Measurements from ENCODE around the gene CATSPERE. TPM values are rescaled to one million over a fixed set of nuclear protein-coding genes. Genes with fewer than 3 reads are reported as not detected.

CATSPERE gene
- total RNA-seq, 2 donors from 2014 or later: 0.32 to 3.9 TPM

DNA sequence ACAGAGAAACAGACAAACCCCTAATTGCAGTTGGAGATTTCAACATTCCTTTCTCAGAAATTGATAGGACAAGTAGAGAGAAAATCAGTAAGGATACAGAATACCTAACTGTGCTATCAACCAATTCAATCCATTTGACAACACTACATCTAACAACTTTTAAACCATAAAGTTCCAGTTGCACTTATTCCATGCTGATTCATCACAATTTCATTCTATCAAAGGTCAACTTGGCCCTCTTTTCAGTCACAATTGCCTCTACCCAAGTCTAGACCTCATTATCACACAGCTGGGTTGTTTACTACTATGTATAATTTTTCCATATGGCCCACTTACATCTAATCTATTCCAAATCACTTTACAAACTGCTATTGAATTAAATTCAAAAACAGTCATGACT is 172.1 kb downstream of the CATSPERE start:
- Histone ChIP-seq H3K4me1 (replicated peaks) (no peaks in the 10 kb centered on the region), H3K27me3 (replicated peaks; ENCODE audit: insufficient read depth) (no peaks in the 10 kb centered on the region), H3K9me3 (no peaks in the 10 kb centered on the region), H3K27ac (no peak overlapping the region), H3K36me3 (no peaks in the 10 kb centered on the region), H3K4me3 (no peak overlapping the region)
- TF ChIP-seq POLR2AphosphoS5 (IDR thresholded peaks at IDR 0.05): no peak
- TF ChIP-seq, protein P1, sequence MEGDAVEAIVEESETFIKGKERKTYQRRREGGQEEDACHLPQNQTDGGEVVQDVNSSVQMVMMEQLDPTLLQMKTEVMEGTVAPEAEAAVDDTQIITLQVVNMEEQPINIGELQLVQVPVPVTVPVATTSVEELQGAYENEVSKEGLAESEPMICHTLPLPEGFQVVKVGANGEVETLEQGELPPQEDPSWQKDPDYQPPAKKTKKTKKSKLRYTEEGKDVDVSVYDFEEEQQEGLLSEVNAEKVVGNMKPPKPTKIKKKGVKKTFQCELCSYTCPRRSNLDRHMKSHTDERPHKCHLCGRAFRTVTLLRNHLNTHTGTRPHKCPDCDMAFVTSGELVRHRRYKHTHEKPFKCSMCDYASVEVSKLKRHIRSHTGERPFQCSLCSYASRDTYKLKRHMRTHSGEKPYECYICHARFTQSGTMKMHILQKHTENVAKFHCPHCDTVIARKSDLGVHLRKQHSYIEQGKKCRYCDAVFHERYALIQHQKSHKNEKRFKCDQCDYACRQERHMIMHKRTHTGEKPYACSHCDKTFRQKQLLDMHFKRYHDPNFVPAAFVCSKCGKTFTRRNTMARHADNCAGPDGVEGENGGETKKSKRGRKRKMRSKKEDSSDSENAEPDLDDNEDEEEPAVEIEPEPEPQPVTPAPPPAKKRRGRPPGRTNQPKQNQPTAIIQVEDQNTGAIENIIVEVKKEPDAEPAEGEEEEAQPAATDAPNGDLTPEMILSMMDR (IDR thresholded peaks at IDR 0.05): no peak
- no peak for TF ChIP-seq POLR2A (IDR thresholded peaks at IDR 0.05)
- DNase-seq (ENCODE audit: low spot score): no peak
- intact Hi-C loops (cut with DNase I): no loop called here

DNA sequence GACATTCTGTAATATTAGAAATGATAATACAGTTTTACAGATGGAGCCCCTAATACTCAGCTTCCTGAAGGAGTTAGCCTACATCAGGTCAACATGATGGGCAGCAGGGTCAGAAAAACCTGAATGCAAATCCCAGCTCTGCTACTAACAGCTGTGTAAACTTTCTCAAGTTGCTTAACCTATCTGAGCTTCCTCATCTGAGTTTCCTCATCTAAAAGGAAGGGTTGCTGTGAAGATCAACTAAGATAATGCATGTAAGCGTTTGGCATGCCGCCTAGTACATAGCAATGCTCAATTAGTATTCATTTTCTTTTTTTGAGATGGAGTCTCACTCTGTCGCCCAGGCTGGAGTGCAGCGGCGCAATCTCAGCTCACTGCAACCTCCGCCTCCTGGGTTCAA is 173.5 kb downstream of the CATSPERE start:
- no peaks in the 10 kb centered on the region for H3K36me3 ChIP-seq
- H3K27me3 ChIP-seq (replicated peaks; ENCODE audit: insufficient read depth): no peaks in the 10 kb centered on the region
- no peak overlapping the region for H3K4me3 ChIP-seq
- no peaks in the 10 kb centered on the region for H3K9me3 ChIP-seq
- H3K27ac ChIP-seq: no peak overlapping the region
- intact Hi-C loops (cut with DNase I): no loop called here
- TF ChIP-seq POLR2AphosphoS5 (IDR thresholded peaks at IDR 0.05) (no peak), POLR2A (IDR thresholded peaks at IDR 0.05) (no peak)
- TF ChIP-seq, protein P1 (IDR thresholded peaks at IDR 0.05): no peak
- H3K4me1 ChIP-seq (replicated peaks): no peaks in the 10 kb centered on the region
- no peak for DNase-seq (ENCODE audit: low spot score)
- WGBS: 90% methylated on average over 6 of the region's 6 CpGs

DNA sequence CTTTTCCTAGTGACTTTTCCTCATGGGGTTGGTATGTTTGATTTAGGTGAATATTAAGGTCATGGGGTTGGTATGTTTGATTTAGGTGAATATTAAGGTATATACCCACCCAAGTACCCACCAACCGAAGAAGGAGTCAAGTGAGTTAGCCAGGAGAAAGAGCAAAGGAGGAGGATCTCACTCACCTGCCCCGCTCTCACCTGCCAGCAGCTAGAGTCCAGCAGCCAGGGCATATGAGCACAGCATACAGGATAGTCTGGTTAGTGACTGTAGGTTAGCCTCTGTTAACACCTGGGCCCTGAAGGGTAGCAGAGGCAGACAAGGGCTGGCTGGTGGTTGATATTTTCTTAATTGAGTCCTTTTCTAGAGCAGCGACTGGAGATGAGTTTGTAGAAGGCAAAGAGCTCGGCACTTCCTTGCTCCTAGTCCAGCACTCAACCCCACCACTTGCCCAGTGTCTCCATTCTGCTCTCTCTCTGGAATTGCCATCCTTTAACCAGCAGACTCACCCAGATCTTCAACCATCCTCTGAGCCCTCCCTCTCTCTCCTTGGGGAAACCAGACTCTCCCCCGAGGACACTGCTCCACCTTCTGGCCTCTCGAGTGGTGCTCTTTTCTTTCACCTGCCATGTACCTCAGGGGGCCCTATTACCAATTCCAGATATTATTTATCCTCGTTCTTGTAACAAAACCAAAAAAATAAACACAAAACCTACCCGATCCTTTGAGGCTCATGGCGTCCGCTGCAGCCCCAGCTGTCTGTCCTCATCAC is 175.6 kb downstream of the CATSPERE start:
- WGBS: 86% methylated on average over 10 of the region's 10 CpGs

DNA sequence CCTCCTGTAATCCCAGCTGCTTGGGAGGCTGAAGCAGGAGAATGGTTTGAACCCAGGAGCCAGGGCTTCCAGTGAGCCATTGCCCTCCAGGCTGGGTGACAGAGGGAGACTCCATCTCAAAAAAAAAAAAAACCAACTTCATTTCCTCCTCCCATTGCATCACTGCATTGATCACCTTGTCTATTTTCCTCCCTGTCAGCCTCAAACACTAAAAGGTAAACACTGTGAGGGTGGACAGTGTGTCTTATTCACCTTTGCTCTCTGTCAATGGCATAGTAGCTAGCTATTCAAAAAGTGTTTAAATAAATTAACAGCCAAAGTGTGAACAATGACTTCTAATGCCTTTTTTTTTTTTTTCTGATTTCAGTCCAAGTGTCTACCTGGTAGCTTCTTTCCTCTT is 178.5 kb downstream of the CATSPERE start:
- Histone ChIP-seq H3K27me3 (replicated peaks; ENCODE audit: insufficient read depth) (no peaks in the 10 kb centered on the region), H3K4me1 (replicated peaks) (no peaks in the 10 kb centered on the region), H3K4me3 (no peak overlapping the region), H3K9me3 (no peaks in the 10 kb centered on the region), H3K27ac (no peak overlapping the region), H3K36me3 (no peaks in the 10 kb centered on the region)
- DNase-seq (ENCODE audit: low spot score): no peak
- TF ChIP-seq POLR2AphosphoS5 (IDR thresholded peaks at IDR 0.05) (no peak), POLR2A (IDR thresholded peaks at IDR 0.05) (no peak)
- TF ChIP-seq, protein P1 (IDR thresholded peaks at IDR 0.05): no peak
- intact Hi-C loops (cut with DNase I): no loop called here

More for the DNA sequence above, 175.6 kb downstream of the CATSPERE start:
- Histone ChIP-seq H3K27me3 (replicated peaks; ENCODE audit: insufficient read depth) (no peaks in the 10 kb centered on the region), H3K27ac (no peak overlapping the region), H3K4me3 (no peak overlapping the region), H3K9me3 (no peaks in the 10 kb centered on the region), H3K4me1 (replicated peaks) (no peaks in the 10 kb centered on the region), H3K36me3 (no peaks in the 10 kb centered on the region)
- no peak for TF ChIP-seq POLR2AphosphoS5 (IDR thresholded peaks at IDR 0.05)
- TF ChIP-seq POLR2A (IDR thresholded peaks at IDR 0.05): no peak
- TF ChIP-seq, protein P1 (IDR thresholded peaks at IDR 0.05): no peak
- no peak for DNase-seq (ENCODE audit: low spot score)
- intact Hi-C loops (cut with DNase I): no loop called here

DNA sequence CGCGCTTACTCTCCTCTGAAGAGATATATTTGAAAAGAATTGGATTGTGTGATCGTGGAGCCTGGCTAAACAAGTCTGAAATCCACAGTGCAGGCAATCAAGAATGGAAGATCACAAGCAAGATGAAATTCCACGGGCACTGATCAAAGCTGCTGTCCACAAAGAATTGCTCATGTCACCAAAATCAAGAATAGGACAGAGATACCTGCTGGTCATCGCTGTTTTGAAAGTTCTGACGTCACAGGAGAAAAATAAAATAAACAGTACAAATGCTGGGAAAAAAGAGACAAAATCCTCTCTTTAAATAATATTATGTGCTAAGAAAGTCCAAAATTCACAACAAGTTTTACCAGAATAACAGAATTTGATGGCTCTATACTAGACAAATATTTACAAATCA is 179.8 kb downstream of the CATSPERE start:
- Histone ChIP-seq H3K4me1 (replicated peaks) (no peaks in the 10 kb centered on the region), H3K4me3 (no peak overlapping the region), H3K27ac (no peak overlapping the region), H3K9me3 (no peaks in the 10 kb centered on the region), H3K36me3 (no peaks in the 10 kb centered on the region), H3K27me3 (replicated peaks; ENCODE audit: insufficient read depth) (no peaks in the 10 kb centered on the region)
- 76% methylated on average over 6 of the region's 6 CpGs for WGBS
- intact Hi-C loops (cut with DNase I): no loop called here
- no peak for TF ChIP-seq POLR2AphosphoS5 (IDR thresholded peaks at IDR 0.05)
- no peak for DNase-seq (ENCODE audit: low spot score)

Data from prostate gland (tissue), 2 donors.